SKM-1 (cell line): ENCODE measurements around the gene RABGAP1.

Experiments
- DNase-seq: peaks from one replicate; lab custom pipeline; 2025; ENCODE audit not compliant: unreplicated experiment; lab: John Stamatoyannopoulos, UW

RABGAP1 gene

GRCh38 chr9:123007269-123007668 is 66.4 kb downstream of the RABGAP1 start:
- DNase-seq, result no peak

DNA sequence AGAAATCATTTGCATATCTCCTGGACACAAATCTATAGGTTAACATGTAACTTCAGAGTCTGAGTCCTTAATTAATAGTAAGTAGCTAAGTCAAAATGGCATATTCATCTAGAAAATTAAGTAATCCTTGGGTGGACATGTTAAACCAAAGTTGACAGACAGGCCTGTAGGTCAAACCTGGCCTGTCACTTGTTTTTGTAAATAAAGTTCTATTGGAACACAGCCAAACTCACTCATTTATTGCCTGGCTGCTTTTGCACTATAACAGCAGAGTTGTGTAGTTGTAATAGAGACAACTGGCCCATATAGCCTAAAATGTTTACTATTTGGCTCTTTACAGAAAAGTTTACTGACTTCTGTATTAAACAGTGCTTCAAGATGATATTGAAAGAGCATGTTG is 68.1 kb downstream of the RABGAP1 start:
- no peak for DNase-seq

DNA sequence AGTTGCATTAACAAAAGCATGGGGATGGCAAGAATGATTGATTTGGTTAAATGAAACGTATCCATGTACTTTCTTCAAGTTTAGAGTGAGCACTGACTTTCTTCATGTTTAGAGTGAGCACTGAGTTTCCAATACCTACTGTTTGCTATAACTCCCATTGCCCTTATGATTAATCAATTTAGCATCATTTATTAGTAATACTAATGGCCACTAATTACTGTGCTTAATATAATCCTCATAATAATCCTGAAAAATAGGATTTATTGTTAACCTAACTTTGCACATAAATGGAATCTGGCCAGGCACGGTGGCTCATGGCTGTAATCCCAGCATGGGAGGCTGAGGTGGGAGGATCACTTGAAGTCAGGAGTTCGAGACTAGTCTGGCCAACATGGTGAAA is 70.6 kb downstream of the RABGAP1 start:
- DNase-seq, result no peak

DNA sequence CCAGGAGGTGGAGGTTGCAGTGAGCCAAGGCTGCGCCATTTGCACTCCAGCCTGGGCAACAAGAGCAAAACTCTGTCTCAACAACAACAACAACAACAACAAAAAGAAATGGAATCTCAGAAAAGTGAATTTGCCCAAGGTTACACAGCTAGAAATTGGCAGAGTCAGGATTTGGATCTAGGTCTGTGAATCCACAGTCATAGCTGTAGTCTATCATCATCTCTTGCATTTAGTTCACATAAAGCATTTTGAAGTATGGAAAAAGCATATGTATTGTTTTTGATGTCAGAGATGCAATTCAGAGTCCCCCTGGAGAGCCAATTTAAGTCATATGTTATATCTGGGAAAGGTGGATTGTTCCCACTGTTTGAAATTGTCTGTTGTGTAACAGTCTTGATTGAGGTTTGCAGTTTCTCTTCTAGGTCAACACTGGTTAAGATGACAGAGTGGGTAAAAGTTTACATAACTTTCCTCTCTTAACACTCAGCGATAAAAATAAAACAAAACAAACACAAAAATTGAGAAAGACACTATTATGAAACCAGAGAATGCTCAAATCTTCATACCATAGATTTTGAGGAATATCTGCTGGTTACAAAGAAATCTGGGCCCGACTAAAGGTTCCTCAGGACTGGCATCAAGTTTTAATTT is 71.2 kb downstream of the RABGAP1 start:
- DNase-seq, result no peak

- no peak for DNase-seq
Observed at GRCh38 chr9:123016631-123017030, 75.8 kb downstream of the RABGAP1 start.

- DNase-seq, result no peak
Observed at GRCh38 chr9:123020796-123021195, 80.0 kb downstream of the RABGAP1 start.

- no peak for DNase-seq
Observed at GRCh38 chr9:123026425-123026824, 85.6 kb downstream of the RABGAP1 start.

DNA sequence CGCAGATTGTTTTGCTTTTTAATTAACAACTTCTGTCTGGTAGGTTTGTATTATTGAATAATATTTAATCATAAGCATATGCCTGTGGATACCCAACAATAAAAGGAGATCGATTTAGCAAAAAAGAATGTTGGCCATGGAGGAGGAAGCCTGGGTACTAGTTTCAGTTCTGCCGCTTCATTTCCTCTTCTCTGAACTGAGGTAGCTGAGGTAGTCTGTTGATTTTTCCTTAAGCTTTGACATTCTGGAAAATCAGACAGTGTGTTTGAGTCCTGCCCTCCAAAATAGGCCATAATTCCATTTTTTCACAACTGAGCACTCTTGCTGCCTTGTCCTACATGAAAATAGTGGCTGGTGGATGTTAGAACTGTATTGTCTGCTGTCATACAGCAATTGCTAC is 86.7 kb downstream of the RABGAP1 start:
- DNase-seq, result no peak

GRCh38 chr9:123028136-123028535 is 87.3 kb downstream of the RABGAP1 start:
- DNase-seq, result no peak

DNA sequence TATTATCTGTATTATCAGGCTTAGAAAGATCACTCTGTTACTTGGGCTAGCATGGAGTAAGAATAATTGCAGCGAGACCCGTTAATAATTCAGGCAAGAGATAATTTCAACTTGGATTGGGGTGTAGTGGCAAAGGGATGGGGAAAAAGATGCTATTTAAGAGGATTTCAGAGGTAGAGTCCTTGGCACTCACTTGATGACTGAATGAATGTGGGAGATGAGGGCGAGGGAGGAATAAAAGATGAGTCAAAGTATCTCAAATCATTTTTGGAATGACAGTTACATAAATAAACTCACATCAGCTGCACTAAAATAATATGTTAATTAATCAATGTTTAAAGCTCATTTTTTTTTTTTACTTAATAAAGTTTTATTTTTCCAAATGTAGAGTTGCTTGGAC is 88.2 kb downstream of the RABGAP1 start:
- DNase-seq, result no peak

DNA sequence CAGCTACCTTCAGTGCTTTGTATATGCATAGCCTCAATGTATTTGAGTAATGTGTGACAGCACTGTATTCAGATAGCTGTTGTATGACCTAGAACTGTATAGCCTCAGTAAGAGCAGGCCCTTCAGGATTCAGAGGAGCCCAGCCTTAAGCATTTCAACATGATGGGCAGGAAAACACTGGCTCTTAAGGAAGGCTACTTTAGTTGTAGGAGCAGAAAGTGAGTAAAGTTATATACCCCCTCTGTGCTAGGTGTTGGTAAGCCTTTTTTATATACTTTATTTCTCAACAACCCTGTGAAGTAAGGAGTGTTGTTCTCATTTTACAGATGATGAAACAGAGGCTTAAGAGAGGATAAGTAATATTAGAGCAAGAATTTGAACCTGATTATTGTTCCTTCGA is 91.1 kb downstream of the RABGAP1 start:
- DNase-seq, result no peak

- no peak for DNase-seq
Observed at GRCh38 chr9:123033352-123033751, 92.5 kb downstream of the RABGAP1 start, which contains the start of gene GPR21. TSS of gene GPR21 (plus strand) at chr9:123033667. CDS start at chr9:123034567, 900 bp downstream.

DNA sequence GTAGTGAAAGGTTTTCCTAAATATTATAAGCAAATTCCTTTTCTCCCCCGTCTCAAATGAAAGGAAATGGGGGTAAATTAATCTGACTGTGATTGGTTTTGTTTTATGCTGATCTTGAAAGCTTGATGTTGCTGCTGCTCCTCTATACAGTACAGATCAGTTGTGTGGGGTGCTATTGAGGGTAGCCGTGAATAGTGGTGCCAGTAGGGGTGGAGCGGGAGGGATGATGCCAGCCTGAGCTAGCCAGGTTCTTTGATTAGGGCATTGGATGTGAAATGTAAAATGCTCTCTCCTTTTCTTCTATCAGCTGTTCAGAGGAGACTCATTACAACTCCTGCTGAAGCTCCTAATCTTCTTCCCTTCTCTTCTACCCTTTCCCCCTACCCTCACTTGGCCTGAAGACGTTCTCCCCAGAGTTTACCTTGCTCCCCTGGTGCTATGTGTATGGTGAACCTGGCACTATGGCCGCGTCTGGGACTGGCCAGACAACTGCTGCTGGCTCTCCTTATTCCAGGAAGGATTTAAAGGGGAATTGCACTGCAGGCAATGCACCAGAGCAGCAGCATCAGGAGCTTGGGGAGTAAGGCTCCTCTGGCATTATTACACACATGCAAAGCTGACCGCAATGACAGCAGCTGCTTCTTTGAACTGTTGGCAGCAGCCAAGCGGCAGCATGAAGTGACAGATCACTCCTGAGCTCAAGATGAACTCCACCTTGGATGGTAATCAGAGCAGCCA is 93.2 kb downstream of the RABGAP1 start:
- DNase-seq, result no peak

DNA sequence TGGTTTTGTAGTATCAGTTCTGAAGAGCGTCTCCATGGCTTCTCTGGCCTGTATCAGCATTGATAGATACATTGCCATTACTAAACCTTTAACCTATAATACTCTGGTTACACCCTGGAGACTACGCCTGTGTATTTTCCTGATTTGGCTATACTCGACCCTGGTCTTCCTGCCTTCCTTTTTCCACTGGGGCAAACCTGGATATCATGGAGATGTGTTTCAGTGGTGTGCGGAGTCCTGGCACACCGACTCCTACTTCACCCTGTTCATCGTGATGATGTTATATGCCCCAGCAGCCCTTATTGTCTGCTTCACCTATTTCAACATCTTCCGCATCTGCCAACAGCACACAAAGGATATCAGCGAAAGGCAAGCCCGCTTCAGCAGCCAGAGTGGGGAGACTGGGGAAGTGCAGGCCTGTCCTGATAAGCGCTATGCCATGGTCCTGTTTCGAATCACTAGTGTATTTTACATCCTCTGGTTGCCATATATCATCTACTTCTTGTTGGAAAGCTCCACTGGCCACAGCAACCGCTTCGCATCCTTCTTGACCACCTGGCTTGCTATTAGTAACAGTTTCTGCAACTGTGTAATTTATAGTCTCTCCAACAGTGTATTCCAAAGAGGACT is 94.2 kb downstream of the RABGAP1 start:
- no peak for DNase-seq

GRCh38 chr9:123035791-123036190 is 95.0 kb downstream of the RABGAP1 start:
- no peak for DNase-seq

DNA sequence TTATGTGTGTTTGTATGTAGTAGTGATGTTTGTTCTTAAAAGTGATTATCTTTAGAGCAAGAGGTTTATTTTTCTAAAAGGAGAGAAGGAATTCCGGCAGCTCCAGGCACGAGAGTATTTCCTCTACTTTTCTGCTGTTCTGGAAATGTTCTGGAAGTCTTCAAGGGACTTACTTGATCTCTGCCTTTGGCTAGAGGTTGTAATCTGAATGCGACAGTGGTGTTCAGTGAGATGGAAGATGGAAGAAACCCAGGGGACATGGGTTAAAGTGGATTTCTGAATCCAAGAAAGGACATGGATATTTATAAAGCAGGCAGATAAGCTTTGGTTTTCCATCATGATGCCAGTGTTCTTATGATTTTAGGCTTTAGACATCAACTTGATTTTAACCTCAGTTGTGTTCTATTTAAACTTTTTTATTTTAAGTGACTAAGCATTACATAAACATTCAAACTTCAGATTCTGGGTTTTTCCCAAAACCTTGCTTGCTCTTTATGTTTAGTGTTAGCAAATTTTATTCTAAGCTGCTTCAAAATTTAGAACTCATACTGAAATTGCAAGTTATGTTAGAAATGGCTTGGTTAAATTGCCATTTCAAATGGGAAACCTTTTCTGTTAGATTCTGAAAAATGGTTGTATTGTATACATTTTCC is 96.2 kb downstream of the RABGAP1 start:
- no peak for DNase-seq

- DNase-seq, result no peak
Observed at GRCh38 chr9:123039617-123040219, 98.9 kb downstream of the RABGAP1 start.

DNA sequence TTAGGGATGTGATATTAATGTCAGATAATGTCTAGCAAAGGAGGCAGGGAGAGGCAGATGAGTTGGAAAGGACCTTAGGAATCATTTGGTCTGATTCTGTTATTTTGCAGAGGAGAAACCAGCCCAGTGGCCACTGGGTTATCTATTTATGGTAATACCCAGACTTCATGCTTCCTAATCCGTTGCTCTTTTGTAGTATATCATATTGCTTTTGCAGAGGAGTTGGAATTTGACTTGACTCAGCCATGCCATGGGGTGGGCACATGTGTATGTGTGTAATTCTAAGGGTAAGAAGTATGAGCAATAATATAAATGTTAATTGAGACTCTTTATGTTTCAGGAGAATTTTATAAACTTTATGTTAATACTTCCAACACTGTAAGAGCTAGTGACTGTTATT is 100.0 kb downstream of the RABGAP1 start:
- DNase-seq, result no peak

- no peak for DNase-seq
Observed at GRCh38 chr9:123041489-123041888, 100.7 kb downstream of the RABGAP1 start.

DNA sequence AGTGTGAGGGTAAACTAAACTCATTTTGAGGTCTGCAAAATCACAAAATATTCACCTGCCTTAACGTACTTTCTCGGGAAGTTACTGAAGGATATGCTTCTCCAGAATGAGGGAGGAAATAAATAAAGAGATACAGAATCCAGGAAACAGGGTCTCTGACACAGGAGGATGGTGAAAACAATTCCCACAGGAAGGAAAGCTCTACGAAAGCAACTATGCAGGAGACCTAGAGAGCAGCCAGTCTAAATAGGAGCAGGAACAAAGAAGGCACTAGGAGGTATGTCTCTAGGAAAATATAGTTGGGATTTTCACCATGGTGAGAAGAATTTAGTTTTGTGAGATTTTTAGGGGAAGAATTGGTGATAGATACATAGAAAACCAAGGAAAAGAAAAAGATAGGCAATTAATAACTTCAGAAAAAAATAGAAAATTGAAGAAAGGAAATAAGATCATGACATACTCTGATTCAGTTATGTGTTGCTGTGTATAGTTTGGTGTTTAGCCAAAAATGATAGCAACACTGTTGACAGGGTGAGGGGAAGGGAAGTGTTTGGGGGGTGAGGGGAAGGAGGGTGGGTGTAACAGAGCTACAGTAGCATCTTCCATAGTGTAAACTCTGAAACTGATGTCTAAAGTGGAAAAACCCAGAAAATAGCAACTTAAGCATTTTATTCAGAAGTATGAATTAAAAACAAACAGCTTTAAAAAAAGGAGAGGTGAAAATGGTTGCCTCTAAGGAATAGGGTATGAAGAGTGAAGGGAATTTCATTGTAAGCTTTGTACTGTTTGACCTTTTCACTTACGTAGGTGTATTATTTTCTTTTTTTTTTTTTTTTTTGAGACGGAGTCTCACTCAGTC is 102.5 kb downstream of the RABGAP1 start:
- no peak for DNase-seq
